Melanocyte of skin (primary cell): ENCODE results near the gene ZNF710. TPM values are rescaled to one million over a fixed set of nuclear protein-coding genes. Genes with fewer than 3 reads are reported as not detected.

Experiments
- small RNA-seq, 2 donors: library from RNA; depleted of rRNA; stranded (forward); fragments of <200 nt; gene quantifications; one replicate each; pipeline ENCODE3, GENCODE V24; 2012
- total RNA-seq, 2 donors: library from RNA; depleted of rRNA; stranded (reverse); fragments of >200 nt; gene quantifications; 2 replicates each; pipeline ENCODE4 v1.2.3, GENCODE V29; 2012

The ZNF710 gene
- total RNA-seq: 10 to 100 TPM; 14.8 to 18.6 TPM

GRCh38 chr15:90001062-90001682 is at the start of gene ZNF710:
TSS of gene ZNF710 (plus strand) at chr15:90001324. CDS start at chr15:90067138, 65,814 bp downstream.

DNA sequence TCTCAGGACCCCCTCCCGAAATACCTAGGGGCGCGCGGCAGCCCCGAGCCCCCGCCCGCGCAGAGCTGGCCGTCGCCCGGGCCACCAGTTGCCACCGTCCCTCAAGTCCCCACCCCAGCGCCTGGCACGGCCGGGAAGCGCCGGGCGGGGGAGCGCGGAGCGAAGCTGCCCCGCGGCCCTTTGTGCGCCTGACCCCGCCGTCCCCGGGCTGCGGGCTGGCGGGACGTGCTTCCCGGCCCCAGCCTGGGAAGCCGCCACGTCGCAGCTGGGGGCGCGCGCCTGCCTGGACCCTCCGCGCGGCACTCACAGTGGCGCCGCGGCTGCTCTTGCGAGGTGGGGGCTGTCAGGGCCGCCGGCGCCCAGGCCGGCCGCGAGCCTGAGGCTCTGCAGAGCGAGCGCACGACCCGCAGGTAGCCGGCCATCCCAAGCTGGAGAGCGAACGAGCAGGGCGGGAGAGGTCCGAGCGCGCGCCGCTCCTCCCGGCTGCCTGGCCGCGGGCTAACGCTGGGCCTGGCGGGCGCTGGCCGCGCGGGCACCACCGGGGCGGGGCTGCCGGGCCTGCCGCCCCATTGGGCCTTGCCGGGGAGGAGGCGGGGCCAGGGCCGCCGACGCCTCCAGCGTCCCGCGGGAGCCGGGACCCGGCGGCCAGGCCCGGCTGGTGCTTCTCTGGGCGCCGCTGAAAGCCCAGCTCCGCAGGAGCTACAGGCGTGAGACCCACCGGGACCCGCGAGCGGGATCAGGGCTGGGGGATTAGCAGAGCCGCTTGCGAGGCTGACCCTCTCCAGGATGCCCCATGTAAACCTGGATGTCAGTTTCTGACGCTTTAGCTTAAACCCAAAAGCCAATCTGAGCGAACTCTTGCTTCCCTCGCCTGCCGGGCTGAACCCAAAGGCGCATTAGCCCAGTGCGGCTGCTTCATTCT is 101.1 kb downstream of the ZNF710 start, which contains the start of gene IDH2:
TSS of gene IDH2 (minus strand) at position 500 of the 922 bp plus-strand sequence. CDS start at position 422, 78 bp downstream.

Small RNA genes within 50 kb of the gene (small RNA-seq; reads per million reads assigned to genes)
- gene MIR3174 (2.4 to 6.5 reads per million in 2 donors), gene RF00066 (0 reads per million in 2 donors)

Other genes with a start within 250 kb of the ZNF710 start
- gene MESP2, start 225.0 kb upstream of the ZNF710 start, total RNA-seq: not detected
- gene ANPEP, start 186.5 kb upstream of the ZNF710 start, total RNA-seq: 1 to 10 TPM; 1.7 to 5.0 TPM
- 10 to 100 TPM; 69.2 to 72.9 TPM for gene AP3S2, start 107.3 kb upstream of the ZNF710 start, total RNA-seq
- 10 to 100 TPM; 17.2 to 19.6 TPM for gene ARPIN, start 88.4 kb upstream of the ZNF710 start, total RNA-seq
- 10 to 100 TPM; 32.7 to 43.0 TPM for gene IDH2, start 101.1 kb downstream of the ZNF710 start, total RNA-seq
- 10 to 100 TPM; 23.3 to 29.6 TPM for gene SEMA4B, start 200.0 kb downstream of the ZNF710 start, total RNA-seq
- gene CIB1, start 232.6 kb downstream of the ZNF710 start, total RNA-seq: 10 to 100 TPM; 23.4 to 25.6 TPM
- 10 to 100 TPM in 1 of 2 donors, 1 to 10 TPM in 1; 8.0 to 12.0 TPM for gene GDPGP1, start 232.9 kb downstream of the ZNF710 start, total RNA-seq
- under 1 TPM in 1 of 2 donors, not detected in 1; under 0.01 TPM for gene TTLL13, start 248.2 kb downstream of the ZNF710 start, total RNA-seq